Measurements from ENCODE around the gene RPE. TPM values are rescaled to one million over a fixed set of nuclear protein-coding genes. Genes with fewer than 3 reads are reported as not detected.

Gene RPE
- total and polyA plus RNA-seq, 4 donors: 12.3 to 50.1 (median 19.2) TPM

DNA sequence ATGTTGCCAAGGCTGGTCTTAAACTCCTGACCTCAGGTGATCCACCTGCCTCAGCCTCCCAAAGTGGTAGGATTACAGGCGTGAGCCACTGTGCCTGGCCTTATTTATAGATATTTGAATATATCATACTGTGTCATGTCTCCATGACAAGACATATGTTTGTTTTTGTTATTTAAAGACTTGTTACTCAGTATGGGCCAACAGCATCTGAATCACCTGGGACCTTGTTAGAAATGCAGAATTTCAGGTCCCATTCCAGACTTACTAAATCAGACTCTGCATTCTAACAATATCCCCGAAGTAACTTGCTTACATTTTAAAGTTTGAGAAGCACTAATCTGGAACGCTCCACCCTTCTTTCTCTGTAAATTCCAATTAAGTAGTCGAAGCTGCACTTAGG is 33.2 kb downstream of the RPE start:
- H3K27ac ChIP-seq (ENCODE audit: low read depth in 1 of 2, low read length in 2 of 2): no peak overlapping the region
- H3K9ac ChIP-seq (ENCODE audit: low read depth in 1 of 2, low read length in 2 of 2): no peak overlapping the region
- H3K36me3 ChIP-seq (ENCODE audit: control insufficient read depth in 4 of 4, insufficient read depth in 3 of 4, low read depth in 1 of 4, low read length in 3 of 4): peaks cover 0 to 2% (median 0%) of the 10 kb centered on the region in 4 donors
- H3K4me1 ChIP-seq (ENCODE audit: control insufficient read depth in 4 of 4, insufficient read depth in 4 of 4, low read length in 3 of 4): no peaks in the 10 kb centered on the region
- TF ChIP-seq ZBTB33 (IDR thresholded peaks at IDR 0.05) (no peak), FOXA1 (IDR thresholded peaks at IDR 0.05) (no peak), HNF4A (conservative IDR thresholded peaks at IDR 0.05) (no peak), TAF1 (conservative IDR thresholded peaks at IDR 0.05) (no peak), CTCF (IDR thresholded peaks at IDR 0.05; ENCODE audit: low read depth, low read length, missing input control) (no peak), REST (IDR thresholded peaks at IDR 0.05) (no peak), RXRA (IDR thresholded peaks at IDR 0.05) (no peak), JUND (IDR thresholded peaks at IDR 0.05) (no peak), SP1 (IDR thresholded peaks at IDR 0.05) (no peak), YY1 (IDR thresholded peaks at IDR 0.05) (no peak), HNF4G (IDR thresholded peaks at IDR 0.05) (no peak), FOXA2 (IDR thresholded peaks at IDR 0.05) (no peak), EGR1 (IDR thresholded peaks at IDR 0.05; ENCODE audit: low read depth in 2 of 2) (no peak), RAD21 (IDR thresholded peaks at IDR 0.05) (no peak), NR2F2 (IDR thresholded peaks at IDR 0.05) (no peak), GABPA (IDR thresholded peaks at IDR 0.05 in 1 of 2, conservative IDR thresholded peaks at IDR 0.05 in 1 of 2) (no peak), ATF3 (IDR thresholded peaks at IDR 0.05) (no peak)
- TF ChIP-seq, protein P1, sequence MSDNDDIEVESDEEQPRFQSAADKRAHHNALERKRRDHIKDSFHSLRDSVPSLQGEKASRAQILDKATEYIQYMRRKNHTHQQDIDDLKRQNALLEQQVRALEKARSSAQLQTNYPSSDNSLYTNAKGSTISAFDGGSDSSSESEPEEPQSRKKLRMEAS (IDR thresholded peaks at IDR 0.05): no peak
- H3K9me3 ChIP-seq (ENCODE audit: control insufficient read depth in 4 of 4, low read length in 3 of 4): no peaks in the 10 kb centered on the region
- 97% methylated on average over 4 of the region's 4 CpGs for WGBS
- DNase-seq (ENCODE audit: low spot score): no peak
- H3K4me3 ChIP-seq (ENCODE audit: low read depth in 1 of 3, low read length in 3 of 3): no peak overlapping the region
- no peaks in the 10 kb centered on the region for H3K27me3 ChIP-seq (ENCODE audit: control insufficient read depth in 4 of 4, insufficient read depth in 4 of 4, low read length in 3 of 4)

Data from liver (tissue), 9 donors.